GM12878 (cell line): Measurements from ENCODE around the gene STON2. TPM values are rescaled to one million over a fixed set of nuclear protein-coding genes. Genes with fewer than 3 reads are reported as not detected.

Experiments used
- ATAC-seq: fragments of 200-7000 bp; cut with Tn5 transposase; 3 replicates; pipeline ENCODE4 v1.9.1; 2020; ENCODE audit warnings: mild to moderate bottlenecking, moderate library complexity
- BruUV-seq: library from RNA; stranded (reverse); fragments of 400-500 nt; replicated peaks from 2 replicates; lab custom pipeline; 2021; lab: Mats Ljungman, UMichigan
- CTCF ChIA-PET: fragments of 300-600 bp; sonication (Branson Sonifier 250); formaldehyde crosslinking; extraction: SDS; loops from one replicate; lab custom pipeline; 2021; ENCODE audit warnings: inconsistent platforms; lab: Yijun Ruan, JAX
- POLR2A ChIA-PET: fragments of 350-600 bp; formaldehyde crosslinking; extraction: SDS; loops from one replicate; lab custom pipeline; 2021; ENCODE audit warnings: inconsistent platforms; lab: Charles Lee
- RAD21 ChIA-PET: fragments of 300-600 bp; sonication (Branson Sonifier 250); formaldehyde crosslinking; loops from one replicate; lab custom pipeline; 2023; ENCODE audit warnings: antibody characterized with exemption; ENCODE audit not compliant: unreplicated experiment; lab: Charles Lee
- SMC1A ChIA-PET: fragments of 300-600 bp; sonication (Branson Sonifier 250); formaldehyde crosslinking; loops from one replicate; lab custom pipeline; 2023; ENCODE audit not compliant: unreplicated experiment, uncharacterized antibody; lab: Charles Lee
- DNase-seq: peaks from one replicate; pipeline ENCODE4 v3.0.0-alpha.2; 2011; ENCODE audit warnings: low read depth, low spot score
- FAIRE-seq: peaks from 3 replicates; lab custom pipeline; 2011; peaks lifted over from hg19 to GRCh38; lab: Jason Lieb, UNC
- H2AFZ ChIP-seq: 2 replicates; pipeline ENCODE4 v1.6.0; 2011; ENCODE audit warnings: low read depth, low read length, control low read depth; ENCODE audit not compliant: control insufficient read depth
- H3K27ac ChIP-seq: 2 replicates; pipeline ENCODE4 v1.5.1; 2011; ENCODE audit warnings: control low read depth; ENCODE audit not compliant: control insufficient read depth, insufficient read depth
- H3K27me3 ChIP-seq, 2 experiments: replicated peaks in 1 of 2; 2 replicates each; pipeline versions ENCODE4 v1.6.0 to v1.6.1; 2011; ENCODE audit warnings: low read length in 1 of 2; ENCODE audit not compliant: control insufficient read depth in 2 of 2, insufficient read depth in 2 of 2
- H3K36me3 ChIP-seq, 2 experiments: 2 replicates each; pipeline ENCODE4 v1.5.1; 2011; ENCODE audit warnings: low read length in 1 of 2; ENCODE audit not compliant: control insufficient read depth in 2 of 2, insufficient read depth in 2 of 2
- H3K4me1 ChIP-seq: 2 replicates; pipeline ENCODE4 v1.6.1; 2011; ENCODE audit warnings: mild to moderate bottlenecking, low read length, moderate library complexity, mixed read lengths; ENCODE audit not compliant: control insufficient read depth, insufficient read depth
- H3K4me2 ChIP-seq: 2 replicates; pipeline ENCODE4 v1.6.0; 2011; ENCODE audit warnings: control low read depth; ENCODE audit not compliant: control insufficient read depth, insufficient read depth
- H3K4me3 ChIP-seq: fragments of 200-600 bp; sonication (generic); 2 replicates; pipeline ENCODE4 v1.5.1; 2016
- H3K79me2 ChIP-seq: 2 replicates; pipeline ENCODE4 v1.6.0; 2011; ENCODE audit warnings: low read length; ENCODE audit not compliant: control insufficient read depth, insufficient read depth
- H3K9ac ChIP-seq: 2 replicates; pipeline ENCODE4 v1.8.0; 2011; ENCODE audit warnings: low read length, control low read depth, mixed read lengths; ENCODE audit not compliant: control insufficient read depth, insufficient read depth
- H3K9me3 ChIP-seq: replicated peaks from 3 replicates; pipeline ENCODE4 v1.5.1; 2011; ENCODE audit warnings: mild to moderate bottlenecking, low read length; ENCODE audit not compliant: control insufficient read depth, insufficient read depth
- H4K20me1 ChIP-seq: 2 replicates; pipeline ENCODE4 v1.6.0; 2011; ENCODE audit not compliant: control insufficient read depth, insufficient read depth
- BMI1 ChIP-seq: fragments of 450-650 bp; IDR thresholded peaks from 2 replicates; pipeline ENCODE4 v1.6.1; 2016; ENCODE audit warnings: mild to moderate bottlenecking, moderate library complexity, borderline replicate concordance
- CREB1 ChIP-seq: IDR thresholded peaks from 2 replicates; pipeline ENCODE4 v1.6.1; 2012; ENCODE audit warnings: low read depth, mild to moderate bottlenecking, inconsistent platforms
- HDAC6 ChIP-seq: fragments of 200-600 bp; sonication (generic); IDR thresholded peaks from one replicate; pipeline ENCODE4 v1.8.0; 2017; ENCODE audit warnings: antibody characterized with exemption; ENCODE audit not compliant: unreplicated experiment
- MTA2 ChIP-seq: fragments of 450-650 bp; IDR thresholded peaks from 2 replicates; pipeline ENCODE4 v1.6.1; 2016; ENCODE audit warnings: low read depth, mild to moderate bottlenecking, moderate library complexity
- MXI1 ChIP-seq: fragments of 150-350 bp; IDR thresholded peaks from 2 replicates; pipeline ENCODE4 v1.6.1; 2011; ENCODE audit warnings: low read depth, mild to moderate bottlenecking, inconsistent platforms, low read length, improper control_type of control experiment
- RB1 ChIP-seq: fragments of 450-650 bp; formaldehyde crosslinking; IDR thresholded peaks from 2 replicates; pipeline ENCODE4 v1.6.1; 2017; ENCODE audit warnings: mild to moderate bottlenecking, borderline replicate concordance
- RELA ChIP-seq: fragments of 450-650 bp; IDR thresholded peaks from 2 replicates; pipeline ENCODE4 v1.8.0; 2014; ENCODE audit warnings: borderline replicate concordance; ENCODE audit not compliant: partially characterized antibody
- RFX5 ChIP-seq: IDR thresholded peaks from 2 replicates; pipeline ENCODE4 v1.6.1; 2011; ENCODE audit warnings: low read depth, low read length, improper control_type of control experiment
- SMAD1 ChIP-seq: fragments of 450-650 bp; IDR thresholded peaks from 2 replicates; pipeline ENCODE4 v1.6.1; 2018; ENCODE audit warnings: mild to moderate bottlenecking, low read depth; ENCODE audit not compliant: partially characterized antibody
- SMAD5 ChIP-seq: IDR thresholded peaks from 2 replicates; pipeline ENCODE4 v1.6.1; 2016; ENCODE audit warnings: antibody characterized with exemption, low read depth
- SMC3 ChIP-seq: IDR thresholded peaks from 2 replicates; pipeline ENCODE4 v1.6.1; 2011; ENCODE audit warnings: low read length, improper control_type of control experiment, borderline replicate concordance
- SUPT20H ChIP-seq: IDR thresholded peaks from 2 replicates; pipeline ENCODE4 v1.6.1; 2011; ENCODE audit warnings: low read depth, mild to moderate bottlenecking, low read length, moderate library complexity, borderline replicate concordance; ENCODE audit not compliant: control insufficient read depth
- TARDBP ChIP-seq: IDR thresholded peaks from 2 replicates; pipeline ENCODE4 v1.6.1; 2016; ENCODE audit warnings: borderline replicate concordance
- TCF12 ChIP-seq: IDR thresholded peaks from 2 replicates; pipeline ENCODE4 v1.6.1; 2011; ENCODE audit warnings: low read depth, mild to moderate bottlenecking, low read length
- YBX1 ChIP-seq: fragments of 450-650 bp; IDR thresholded peaks from 2 replicates; pipeline ENCODE4 v1.6.1; 2016; ENCODE audit warnings: antibody characterized with exemption
- YY1 ChIP-seq: IDR thresholded peaks from 2 replicates; pipeline ENCODE4 v1.6.1; 2011; ENCODE audit warnings: low read depth, mild to moderate bottlenecking, low read length
- ZNF274 ChIP-seq: IDR thresholded peaks from one replicate; pipeline ENCODE4 v1.8.0; 2011; ENCODE audit not compliant: insufficient read length, insufficient read depth
- WGBS: methylation state at CpG from one replicate; pipeline ENCODE4 v1.1.6; 2016; ENCODE audit warnings: low lambda C conversion rate; ENCODE audit not compliant: insufficient replicate concordance, insufficient coverage; ENCODE audit errors: missing lambda C conversion rate; 5-methylcytosine and 5-hydroxymethylcytosine counted together
- in situ Hi-C: fragments of 300-500 bp; cut with MboI; formaldehyde crosslinking; loops from 9 replicates; pipeline ENCODE4 v1.14.3; 2018; ENCODE audit warnings: mixed read lengths
- intact Hi-C: fragments of 100-400 bp; cut with micrococcal nuclease; formaldehyde crosslinking; loops from one replicate; pipeline ENCODE4 v1.14.2; 2022; ENCODE audit not compliant: unreplicated experiment
- polyA plus RNA-seq, 11 experiments: library from polyadenylated mRNA; depleted of rRNA in 4 of 11; unstranded in 6 of 11; stranded (reverse) in 5 of 11; fragments of >200 nt; fragmentation: Nextera tagmentation in 4 of 11; fragmentation: Illumina TruSeq in 1 of 11; extraction: Ambion mirVana in 4 of 11; extraction: Trizol in 1 of 11; gene quantifications; 1 replicate in 1 of 11; 2 replicates in 10 of 11; pipeline versions ENCODE4 v1.2.1 to v1.2.3, GENCODE V29; 2011 to 2016; ENCODE audit warnings: inconsistent platforms in 2 of 11, missing spikeins in 2 of 11, low read depth in 1 of 11
- total RNA-seq, 4 experiments: library from RNA; depleted of rRNA in 3 of 4; stranded (reverse); fragments of >200 nt in 3 of 4; fragmentation: Illumina TruSeq in 1 of 4; extraction: Trizol in 1 of 4; gene quantifications; 2 replicates each; pipeline versions ENCODE4 v1.2.1 to v1.2.3, GENCODE V29; 2013 to 2021
- TF ChIP-seq, protein P1 (sequence below): fragments of 450-650 bp; IDR thresholded peaks from 2 replicates; pipeline ENCODE4 v1.6.1; 2017; ENCODE audit warnings: antibody characterized with exemption, mild to moderate bottlenecking, moderate library complexity
- TF ChIP-seq, protein P2 (sequence below): IDR thresholded peaks from 2 replicates; pipeline ENCODE4 v1.6.1; 2012; ENCODE audit warnings: low read length, inconsistent platforms

Gene STON2
- total and polyA plus RNA-seq, 10 of the 15 experiments (the other 5 are each of a cell fraction or from before 2014, with no cell fraction given), result 0.03 to 0.13 (median 0.03) TPM; not detected in 7

DNA sequence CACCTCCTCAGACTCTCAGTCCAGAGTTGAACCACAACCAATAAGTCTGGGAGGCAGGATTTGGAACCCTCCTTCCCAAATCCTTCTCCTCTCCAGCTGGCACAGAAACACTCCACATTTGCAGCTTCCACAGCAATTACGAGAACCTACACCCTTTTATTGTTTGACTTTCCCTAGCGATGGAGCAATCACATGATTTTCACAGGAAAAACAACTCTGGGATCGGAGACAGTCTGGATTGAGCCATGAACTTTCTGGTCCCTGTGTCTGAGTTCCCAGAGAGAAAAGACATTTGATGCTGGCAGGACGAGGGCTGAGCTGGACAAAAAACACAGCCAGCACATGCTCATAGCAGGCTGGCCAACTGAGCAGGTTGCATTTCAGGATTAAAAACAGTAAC lies 49.0 kb upstream of the STON2 start:
- Histone ChIP-seq H3K9me3 (no peaks in the 10 kb centered on the region), H3K4me2 (no peak overlapping the region), H3K27me3 (no peaks in the 10 kb centered on the region; a peak in 3 of 4 replicates), H2AFZ (no peak overlapping the region), H3K27ac (no peak overlapping the region), H3K4me1 (no peaks in the 10 kb centered on the region), H3K4me3 (no peak overlapping the region), H3K36me3 (no peaks in the 10 kb centered on the region), H3K9ac (no peak overlapping the region), H4K20me1 (no peaks in the 10 kb centered on the region), H3K79me2 (no peaks in the 10 kb centered on the region)
- DNase-seq, result no peak
- in situ Hi-C loops, result no loop called here
- RAD21 ChIA-PET, result interaction anchor here (1.0 to 8.5 kb wide), 2 partner anchors 15 to 180 kb away, joined by 3 to 79 read pairs; no protein-coding TSS in a partner anchor
- intact Hi-C loops, result no loop called here
- TF ChIP-seq, protein P1, sequence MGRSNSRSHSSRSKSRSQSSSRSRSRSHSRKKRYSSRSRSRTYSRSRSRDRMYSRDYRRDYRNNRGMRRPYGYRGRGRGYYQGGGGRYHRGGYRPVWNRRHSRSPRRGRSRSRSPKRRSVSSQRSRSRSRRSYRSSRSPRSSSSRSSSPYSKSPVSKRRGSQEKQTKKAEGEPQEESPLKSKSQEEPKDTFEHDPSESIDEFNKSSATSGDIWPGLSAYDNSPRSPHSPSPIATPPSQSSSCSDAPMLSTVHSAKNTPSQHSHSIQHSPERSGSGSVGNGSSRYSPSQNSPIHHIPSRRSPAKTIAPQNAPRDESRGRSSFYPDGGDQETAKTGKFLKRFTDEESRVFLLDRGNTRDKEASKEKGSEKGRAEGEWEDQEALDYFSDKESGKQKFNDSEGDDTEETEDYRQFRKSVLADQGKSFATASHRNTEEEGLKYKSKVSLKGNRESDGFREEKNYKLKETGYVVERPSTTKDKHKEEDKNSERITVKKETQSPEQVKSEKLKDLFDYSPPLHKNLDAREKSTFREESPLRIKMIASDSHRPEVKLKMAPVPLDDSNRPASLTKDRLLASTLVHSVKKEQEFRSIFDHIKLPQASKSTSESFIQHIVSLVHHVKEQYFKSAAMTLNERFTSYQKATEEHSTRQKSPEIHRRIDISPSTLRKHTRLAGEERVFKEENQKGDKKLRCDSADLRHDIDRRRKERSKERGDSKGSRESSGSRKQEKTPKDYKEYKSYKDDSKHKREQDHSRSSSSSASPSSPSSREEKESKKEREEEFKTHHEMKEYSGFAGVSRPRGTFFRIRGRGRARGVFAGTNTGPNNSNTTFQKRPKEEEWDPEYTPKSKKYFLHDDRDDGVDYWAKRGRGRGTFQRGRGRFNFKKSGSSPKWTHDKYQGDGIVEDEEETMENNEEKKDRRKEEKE, result no peak
- TF ChIP-seq BMI1, result no peak
- no peak for TF ChIP-seq RB1
- TF ChIP-seq YBX1, result no peak
- TF ChIP-seq ZNF274, result no peak
- no peak for TF ChIP-seq SMAD5
- TF ChIP-seq CREB1, result no peak
- no peak for TF ChIP-seq RFX5
- no peak for TF ChIP-seq TARDBP
- TF ChIP-seq RELA, result no peak
- no peak for TF ChIP-seq MXI1
- no peak for TF ChIP-seq SMC3
- TF ChIP-seq TCF12, result no peak
- TF ChIP-seq, protein P2, sequence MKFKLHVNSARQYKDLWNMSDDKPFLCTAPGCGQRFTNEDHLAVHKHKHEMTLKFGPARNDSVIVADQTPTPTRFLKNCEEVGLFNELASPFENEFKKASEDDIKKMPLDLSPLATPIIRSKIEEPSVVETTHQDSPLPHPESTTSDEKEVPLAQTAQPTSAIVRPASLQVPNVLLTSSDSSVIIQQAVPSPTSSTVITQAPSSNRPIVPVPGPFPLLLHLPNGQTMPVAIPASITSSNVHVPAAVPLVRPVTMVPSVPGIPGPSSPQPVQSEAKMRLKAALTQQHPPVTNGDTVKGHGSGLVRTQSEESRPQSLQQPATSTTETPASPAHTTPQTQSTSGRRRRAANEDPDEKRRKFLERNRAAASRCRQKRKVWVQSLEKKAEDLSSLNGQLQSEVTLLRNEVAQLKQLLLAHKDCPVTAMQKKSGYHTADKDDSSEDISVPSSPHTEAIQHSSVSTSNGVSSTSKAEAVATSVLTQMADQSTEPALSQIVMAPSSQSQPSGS, result no peak
- TF ChIP-seq YY1, result no peak
- no peak for TF ChIP-seq MTA2
- TF ChIP-seq HDAC6, result no peak
- no peak for TF ChIP-seq SUPT20H
- no peak for TF ChIP-seq SMAD1
- SMC1A ChIA-PET, result interaction anchor here (1.3 to 9.4 kb wide), 2 partner anchors 16 to 180 kb away, joined by 5 to 110 read pairs; no protein-coding TSS in a partner anchor
- BruUV-seq, result no TSS peak
- CTCF ChIA-PET, result interaction anchor here (1.0 to 10.2 kb wide), 4 partner anchors 11 to 238 kb away, joined by 3 to 195 read pairs (median 5); no protein-coding TSS in a partner anchor
- no peak for FAIRE-seq
- 44% methylated on average over 4 of the region's 4 CpGs for WGBS
- POLR2A ChIA-PET, result no interaction called here
- ATAC-seq, result no peak
